Psoas muscle (tissue), 8 donors: ENCODE results near the gene EXOC2. TPM values are rescaled to one million over a fixed set of nuclear protein-coding genes. Genes with fewer than 3 reads are reported as not detected.

Experiments
- ATAC-seq, 4 donors: fragments of 200-7000 bp; cut with Tn5 transposase; one replicate each; pipeline ENCODE4 v1.9.1; 2020; ENCODE audit warnings: moderate library complexity in 3 of 4, mild to moderate bottlenecking in 2 of 4
- DNase-seq, 2 donors: peaks; one replicate each; pipeline ENCODE4 v3.0.0-alpha.2; 2020
- H3K27ac ChIP-seq: fragments of 200-600 bp; one replicate; pipeline ENCODE4 v1.8.0; 2022
- H3K27me3 ChIP-seq, 3 donors: fragments of 200-600 bp in 1 of 3; one replicate each; pipeline versions ENCODE4 v1.6.1 to v1.8.0; 2013 to 2022; ENCODE audit warnings: low read length in 2 of 3, mild to moderate bottlenecking in 2 of 3, moderate library complexity in 1 of 3; ENCODE audit not compliant: insufficient read depth in 3 of 3
- H3K36me3 ChIP-seq, 2 donors: fragments of 200-600 bp in 1 of 2; one replicate each; pipeline versions ENCODE4 v1.6.1 to v1.8.0; 2013 to 2022; ENCODE audit warnings: low read depth in 1 of 2, mild to moderate bottlenecking in 1 of 2, moderate library complexity in 1 of 2; ENCODE audit not compliant: insufficient read depth in 1 of 2
- H3K4me1 ChIP-seq: fragments of 200-600 bp; one replicate; pipeline ENCODE4 v1.8.0; 2022
- H3K4me3 ChIP-seq: fragments of 200-600 bp; one replicate; pipeline ENCODE4 v1.8.0; 2022; ENCODE audit warnings: mild to moderate bottlenecking
- H3K9me3 ChIP-seq: fragments of 200-600 bp; one replicate; pipeline ENCODE4 v1.8.0; 2022
- CTCF ChIP-seq: fragments of 200-600 bp; IDR thresholded peaks from one replicate; pipeline ENCODE4 v1.8.0; 2022; ENCODE audit warnings: antibody characterized with exemption
- WGBS, 3 donors: extraction: QIAGEN DNeasy Blood & Tissue Kit; methylation state at CpG; one replicate each; pipeline versions ENCODE4 v1.1.6 to v1.1.7; 2013; 5-methylcytosine and 5-hydroxymethylcytosine counted together
- intact Hi-C, 2 donors: fragments of 100-400 bp; cut with DNase I; formaldehyde crosslinking; loops; one replicate each; pipeline versions ENCODE4 v1.11.0 to v1.14.2; 2022
- polyA plus RNA-seq, 3 donors: library from polyadenylated mRNA; stranded (reverse); fragments of 200-250 nt; gene quantifications; one replicate each; pipeline ENCODE4 v1.2.3, GENCODE V29; 2013
- total RNA-seq, 4 donors: library from RNA; stranded (reverse); fragmentation: NEBNext Ultra II Directional in 2 of 4; extraction: Animal tissue kit (Norgen Biotek cat#: 25700) in 2 of 4; gene quantifications; one replicate each; pipeline versions ENCODE4 v1.2.1 to v1.2.4, GENCODE V29; 2021 to 2023
- donor health status: healthy with polysubstance abuse.
- donor health status: DM: no; HTN: no; CAD: no; lungs with moderate emphysema.
- donor health status: Bipolar disorder and iron deficiency.
- donor health status: healthy.
- donor health status: DM: yes; HTN: yes; CAD: no.
- donor health status: DM: no; HTN: no; CAD: no.
- donor health status: DM: no; HTN: no; CAD: no.
- donor health status: DM: yes; HTN: yes; CAD: no.

Gene EXOC2
- total and polyA plus RNA-seq, 7 donors = 5.7 to 15.9 (median 8.0) TPM

- TF ChIP-seq CTCF = no peak
- Histone ChIP-seq H3K9me3 (no peaks in the 10 kb centered on the region), H3K36me3 (peaks cover 0 to 19% of the 10 kb centered on the region in 2 donors), H3K27ac (no peak overlapping the region), H3K4me1 (no peaks in the 10 kb centered on the region), H3K4me3 (no peak overlapping the region), H3K27me3 (no peaks in the 10 kb centered on the region)
- no peak for ATAC-seq
- DNase-seq = no peak
- intact Hi-C loops = no loop called here
- WGBS, 3 donors = 94 to 98% (median 97%) methylated on average over 22 of the region's 22 CpGs
Observed at GRCh38 chr6:589090-589489, 103.8 kb downstream of the EXOC2 start.

- no peak for TF ChIP-seq CTCF
- peaks cover 3% of the 10 kb centered on the region for H3K4me1 ChIP-seq
- DNase-seq (no peak), ATAC-seq (no peak)
- no peaks in the 10 kb centered on the region for H3K9me3 ChIP-seq
- no peak overlapping the region for H3K27ac ChIP-seq
- WGBS, 3 donors = 94 to 95% (median 94%) methylated on average over 7 of the region's 7 CpGs
- no peaks in the 10 kb centered on the region for H3K27me3 ChIP-seq
- H3K36me3 ChIP-seq = peaks cover 0 to 10% of the 10 kb centered on the region in 2 donors
- intact Hi-C loops = no loop called here
- no peak overlapping the region for H3K4me3 ChIP-seq
Observed at GRCh38 chr6:586553-586952, 106.4 kb downstream of the EXOC2 start.

- 51 to 62% (median 59%) methylated on average over 6 of the region's 6 CpGs for WGBS, 3 donors
- H3K9me3 ChIP-seq = no peaks in the 10 kb centered on the region
- no peak overlapping the region for H3K4me3 ChIP-seq
- no peak for TF ChIP-seq CTCF
- peaks cover 0 to 4% of the 10 kb centered on the region in 2 donors for H3K36me3 ChIP-seq
- ATAC-seq (no peak), DNase-seq (no peak)
- intact Hi-C loops = no loop called here
- H3K27ac ChIP-seq = no peak overlapping the region
- no peaks in the 10 kb centered on the region for H3K27me3 ChIP-seq
- peaks cover 3% of the 10 kb centered on the region for H3K4me1 ChIP-seq
Observed at GRCh38 chr6:583635-584034, 109.3 kb downstream of the EXOC2 start.

DNA sequence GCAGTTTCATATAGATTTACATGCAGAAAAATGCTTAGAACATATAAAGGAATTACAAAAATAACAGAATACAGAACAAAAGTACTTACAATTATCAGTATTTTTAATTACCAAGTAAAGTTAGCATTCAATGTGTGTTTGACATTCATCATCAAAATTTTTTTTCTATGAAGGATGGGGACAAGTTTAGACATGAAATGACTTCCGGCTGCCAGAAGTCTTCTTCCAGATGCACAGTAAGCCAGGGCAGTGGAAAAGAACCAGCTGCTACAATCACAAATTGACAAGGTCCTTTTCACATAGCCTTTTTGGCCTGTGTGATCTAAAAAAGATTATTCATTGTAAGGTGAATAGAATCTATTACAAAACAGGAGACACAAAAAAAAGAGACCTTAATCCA lies 109.8 kb downstream of the EXOC2 start:
- H3K27me3 ChIP-seq = no peaks in the 10 kb centered on the region
- no peak overlapping the region for H3K27ac ChIP-seq
- intact Hi-C loops = no loop called here
- H3K4me1 ChIP-seq = peaks cover 3% of the 10 kb centered on the region
- H3K4me3 ChIP-seq = no peak overlapping the region
- 32 to 69% (median 39%) methylated on average over 1 of the region's 1 CpG for WGBS, 3 donors
- ATAC-seq = no peak
- no peak for DNase-seq
- H3K36me3 ChIP-seq = no peaks in the 10 kb centered on the region
- no peaks in the 10 kb centered on the region for H3K9me3 ChIP-seq
- TF ChIP-seq CTCF = no peak

GRCh38 chr6:582370-582769 lies 110.6 kb downstream of the EXOC2 start:
- Histone ChIP-seq H3K4me3 (no peak overlapping the region), H3K27me3 (no peaks in the 10 kb centered on the region), H3K9me3 (no peaks in the 10 kb centered on the region), H3K27ac (no peak overlapping the region), H3K4me1 (peaks cover 3% of the 10 kb centered on the region), H3K36me3 (no peaks in the 10 kb centered on the region)
- no peak for TF ChIP-seq CTCF
- ATAC-seq (no peak), DNase-seq (no peak)
- intact Hi-C loops = no loop called here
- WGBS, 3 donors = 75 to 84% (median 80%) methylated on average over 12 of the region's 12 CpGs
